ENCODE results near the gene NR6A1. TPM values are rescaled to one million over a fixed set of nuclear protein-coding genes. Genes with fewer than 3 reads are reported as not detected.

Gene NR6A1
- total and polyA plus RNA-seq, 2 of the 8 experiments (the other 6 are each of a cell fraction or from before 2014, with no cell fraction given), result 93.2 to 237 TPM

DNA sequence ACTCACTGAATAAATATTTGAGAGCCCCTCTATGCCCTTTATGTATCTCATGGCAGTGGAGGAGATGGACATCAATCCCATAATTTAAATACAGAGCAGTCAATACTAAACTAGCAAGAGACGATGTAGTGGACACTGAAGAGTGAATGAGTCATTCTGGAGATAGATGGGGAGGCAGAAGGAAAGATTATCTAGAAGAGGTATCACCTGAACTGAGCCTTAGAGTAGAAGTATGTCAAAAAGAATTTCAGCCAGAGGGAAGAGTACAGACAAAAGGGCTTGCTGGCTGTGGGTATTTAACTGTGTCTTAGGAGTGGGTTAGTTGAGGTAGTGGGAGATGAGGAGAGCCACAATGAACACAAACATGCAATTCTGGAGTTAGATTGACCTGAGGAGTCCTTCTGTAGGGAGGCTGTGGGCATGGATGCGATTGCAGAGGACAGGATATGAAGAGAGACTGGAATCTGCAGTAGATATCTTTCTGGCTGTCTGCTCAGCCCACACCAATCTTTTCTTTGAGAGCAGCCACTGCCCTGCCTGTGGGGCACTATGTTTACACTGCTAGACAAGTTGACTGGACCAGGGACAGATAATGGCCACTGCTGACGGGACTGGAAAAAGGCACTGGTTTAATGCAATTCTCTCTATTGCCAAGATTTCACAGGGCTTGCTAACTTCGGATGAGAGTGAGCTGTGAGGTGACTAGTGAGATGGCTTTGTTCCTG lies 200.0 kb downstream of the NR6A1 start:
- Histone ChIP-seq H3K23me2 (ENCODE audit: low read depth, low read length) (no peaks in the 10 kb centered on the region; the same call in 1 of the 2 replicates), H2BK120ac (replicated peaks; ENCODE audit: low read depth, low read length) (no peak overlapping the region), H2BK20ac (ENCODE audit: low read length) (no peak overlapping the region), H3K4me1 (replicated peaks in 1 of 4; ENCODE audit: control insufficient read depth in 3 of 4, insufficient read depth in 4 of 4, low read length in 3 of 4) (peaks cover 5 to 18% (median 11%) of the 10 kb centered on the region in 4 experiments; a peak in 5 of 7 replicates), H3K18ac (ENCODE audit: extremely low read depth, low read length) (no peak overlapping the region), H2AK5ac (ENCODE audit: low read depth, low read length) (no peak overlapping the region), H3K4ac (replicated peaks; ENCODE audit: insufficient read length, low read depth, low read length) (no peak overlapping the region), H2BK12ac (ENCODE audit: low read depth, low read length) (no peak overlapping the region), H3K27me3 (replicated peaks in 1 of 4; ENCODE audit: control insufficient read depth in 3 of 4, extremely low read depth in 1 of 4, insufficient read depth in 3 of 4, low read length in 3 of 4) (no peaks in the 10 kb centered on the region), H2BK5ac (ENCODE audit: low read depth, low read length) (no peak overlapping the region), H3K79me1 (ENCODE audit: low read depth, low read length) (peaks cover 3% of the 10 kb centered on the region; the same call in 1 of the 2 replicates), H3K4me3 (ENCODE audit: extremely low read depth in 1 of 4, insufficient read depth in 2 of 4, low read depth in 3 of 4, low read length in 4 of 4) (no peak overlapping the region), H4K8ac (ENCODE audit: extremely low read depth, insufficient read depth, low read length) (no peak overlapping the region; the same call in 1 of the 2 replicates), H3K9me3 (ENCODE audit: insufficient read depth in 2 of 2, low read depth in 1 of 2, low read length in 1 of 2) (no peaks in the 10 kb centered on the region), H3K56ac (replicated peaks; ENCODE audit: insufficient read length, low read depth, low read length) (no peak overlapping the region), H4K5ac (ENCODE audit: insufficient read length, low read depth, low read length) (no peak overlapping the region), H3K14ac (ENCODE audit: insufficient read length) (no peak overlapping the region), H4K20me1 (replicated peaks in 1 of 2; ENCODE audit: control insufficient read depth in 1 of 2, insufficient read depth in 2 of 2, low read length in 2 of 2) (no peaks in the 10 kb centered on the region), H2BK15ac (ENCODE audit: low read length) (no peak overlapping the region), H2AFZ (ENCODE audit: low read length) (no peak overlapping the region), H3K9ac (replicated peaks in 1 of 4; ENCODE audit: extremely low read depth in 1 of 4, low read depth in 3 of 4, low read length in 3 of 4) (no peak overlapping the region), H3K23ac (ENCODE audit: insufficient read length) (no peak overlapping the region), H4K91ac (replicated peaks; ENCODE audit: insufficient read length, low read length) (no peak overlapping the region), H3K36me3 (ENCODE audit: control insufficient read depth in 2 of 4, insufficient read depth in 4 of 4, low read length in 3 of 4) (no peaks in the 10 kb centered on the region), H3K27ac (ENCODE audit: low read depth, low read length) (no peak overlapping the region), H3K79me2 (ENCODE audit: control insufficient read depth in 1 of 2, insufficient read depth in 2 of 2, low read length in 2 of 2) (peaks cover 5 to 77% of the 10 kb centered on the region in 2 experiments; a peak in 3 of 4 replicates), H3K4me2 (ENCODE audit: insufficient read depth in 1 of 2, low read depth in 2 of 2, low read length in 2 of 2) (no peak overlapping the region)
- FAIRE-seq (no peak), DNase-seq (ENCODE audit: low read depth in 1 of 2, low spot score in 2 of 2) (no peak)
- 91% methylated on average over 4 of the region's 4 CpGs; no CpG with 5 or more reads in 1 of the 2 experiments for WGBS, 2 experiments (ENCODE audit: extremely low coverage in 1 of 2, insufficient coverage in 1 of 2, insufficient read length in 1 of 2, insufficient replicate concordance in 2 of 2, low coverage in 1 of 2, low lambda C conversion rate in 2 of 2, missing lambda C conversion rate in 1 of 2)
- ChIA-PET CTCF (ENCODE audit: partially characterized antibody) (interaction anchor here (1.1 to 3.5 kb wide), 2 partner anchors 19 to 587 kb away, joined by 3 to 17 read pairs; no protein-coding TSS in a partner anchor), POLR2A (ENCODE audit: partially characterized antibody) (interaction anchor here (1.0 to 2.0 kb wide), 4 partner anchors 10 to 285 kb away, joined by 3 to 4 read pairs (median 4); no protein-coding TSS in a partner anchor)
- TF ChIP-seq PHF8 (conservative IDR thresholded peaks at IDR 0.05; ENCODE audit: low read depth, low read length), result no peak
- no peak for TF ChIP-seq JUN (IDR thresholded peaks at IDR 0.05; ENCODE audit: low read depth, low read length)
- TF ChIP-seq RFX5 (IDR thresholded peaks at IDR 0.05; ENCODE audit: borderline replicate concordance, low read depth, low read length), result no peak
- TF ChIP-seq CHD1 (IDR thresholded peaks at IDR 0.05; ENCODE audit: low read depth, low read length), result no peak
- TF ChIP-seq TBP (IDR thresholded peaks at IDR 0.05; ENCODE audit: low read depth, low read length), result no peak
- TF ChIP-seq, protein P1, sequence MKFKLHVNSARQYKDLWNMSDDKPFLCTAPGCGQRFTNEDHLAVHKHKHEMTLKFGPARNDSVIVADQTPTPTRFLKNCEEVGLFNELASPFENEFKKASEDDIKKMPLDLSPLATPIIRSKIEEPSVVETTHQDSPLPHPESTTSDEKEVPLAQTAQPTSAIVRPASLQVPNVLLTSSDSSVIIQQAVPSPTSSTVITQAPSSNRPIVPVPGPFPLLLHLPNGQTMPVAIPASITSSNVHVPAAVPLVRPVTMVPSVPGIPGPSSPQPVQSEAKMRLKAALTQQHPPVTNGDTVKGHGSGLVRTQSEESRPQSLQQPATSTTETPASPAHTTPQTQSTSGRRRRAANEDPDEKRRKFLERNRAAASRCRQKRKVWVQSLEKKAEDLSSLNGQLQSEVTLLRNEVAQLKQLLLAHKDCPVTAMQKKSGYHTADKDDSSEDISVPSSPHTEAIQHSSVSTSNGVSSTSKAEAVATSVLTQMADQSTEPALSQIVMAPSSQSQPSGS (IDR thresholded peaks at IDR 0.05; ENCODE audit: low read length), result no peak
- TF ChIP-seq CTBP2 (IDR thresholded peaks at IDR 0.05; ENCODE audit: borderline replicate concordance, insufficient read depth, insufficient read length, low read length), result no peak
- TF ChIP-seq POLR2A (IDR thresholded peaks at IDR 0.05; ENCODE audit: control extremely low read depth in 1 of 2, low read depth in 2 of 2, low read length in 2 of 2), result no peak
- TF ChIP-seq SIN3A (conservative IDR thresholded peaks at IDR 0.05 in 1 of 2, IDR thresholded peaks at IDR 0.05 in 1 of 2; ENCODE audit: low read depth in 1 of 2, low read length in 2 of 2), result no peak
- no peak for TF ChIP-seq ASH2L (IDR thresholded peaks at IDR 0.05; ENCODE audit: low read length)

All from H1 (cell line).